OCI-LY1 (cell line): ENCODE results near the gene SPIN1.

Experiments
- CTCF ChIP-seq: fragments of 200-600 bp; sonication (generic), shearing (Covaris generic); IDR thresholded peaks from 2 replicates; pipeline ENCODE4 v1.5.1; 2017; ENCODE audit warnings: mild to moderate bottlenecking, antibody characterized with exemption, low read length, moderate library complexity, mixed read lengths
- EZH2 ChIP-seq: fragments of 200-600 bp; sonication (generic), shearing (Covaris generic); IDR thresholded peaks from 2 replicates; pipeline ENCODE4 v1.8.0; 2017; ENCODE audit warnings: borderline replicate concordance, mixed run types, mild to moderate bottlenecking, antibody characterized with exemption, low read length, moderate library complexity, mixed read lengths

DNA sequence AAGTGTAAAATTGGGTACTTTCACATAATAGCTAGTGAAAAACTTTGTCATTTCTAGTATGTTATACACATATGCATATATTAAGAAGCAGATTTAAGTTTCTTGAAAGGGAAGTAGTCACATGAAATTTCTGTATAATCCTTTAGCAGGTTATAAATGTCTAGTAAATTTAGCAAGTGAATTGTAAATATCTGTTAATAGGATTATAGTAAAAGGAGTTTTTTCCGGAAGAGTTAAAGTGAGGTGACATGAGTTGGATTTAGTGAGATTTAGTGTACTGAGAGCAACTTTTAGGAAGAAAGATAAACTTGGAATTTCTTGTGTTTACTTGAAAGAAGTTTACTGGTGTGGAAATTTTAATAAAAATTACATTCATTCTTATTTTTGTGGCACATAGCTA, 38.4 kb downstream of the SPIN1 start:
- TF ChIP-seq CTCF (no peak), EZH2 (no peak)
